Measurements from ENCODE around the gene MCF2L.
"Not testable (repeated sequence)": the region's sequence is repeated elsewhere in the genome, so short reads cannot be mapped to it uniquely, and the experiment has no call there.

MCF2L gene

GRCh38 chr13:113090806-113091205, 121.8 kb downstream of the MCF2L start:
- no peak for DNase-seq (ENCODE audit: low read depth in 3 of 3, low spot score in 1 of 3)

- DNase-seq (ENCODE audit: low read depth in 3 of 3, low spot score in 1 of 3): no peak
These were observed 122.3 kb downstream of the MCF2L start for GRCh38 chr13:113091211-113091771.

- DNase-seq (ENCODE audit: low read depth in 3 of 3, low spot score in 1 of 3): no peak
These were observed 123.1 kb downstream of the MCF2L start for GRCh38 chr13:113091891-113092775.

- no peak for DNase-seq (ENCODE audit: low read depth in 3 of 3, low spot score in 1 of 3)
These were observed 124.0 kb downstream of the MCF2L start for GRCh38 chr13:113092776-113093579.

GRCh38 chr13:113093580-113094409, 124.8 kb downstream of the MCF2L start:
- DNase-seq (ENCODE audit: low read depth in 3 of 3, low spot score in 1 of 3): no peak

GRCh38 chr13:113094410-113094800, 125.4 kb downstream of the MCF2L start:
- DNase-seq (ENCODE audit: low read depth in 3 of 3, low spot score in 1 of 3): no peak

GRCh38 chr13:113095146-113096051, 126.4 kb downstream of the MCF2L start:
- no peak for DNase-seq (ENCODE audit: low read depth in 3 of 3, low spot score in 1 of 3)

GRCh38 chr13:113096052-113096744, 127.2 kb downstream of the MCF2L start:
- no peak for DNase-seq (ENCODE audit: low read depth in 3 of 3, low spot score in 1 of 3)

GRCh38 chr13:113096745-113097305, 127.8 kb downstream of the MCF2L start:
- no peak for DNase-seq (ENCODE audit: low read depth in 3 of 3, low spot score in 1 of 3)

GRCh38 chr13:113097651-113098050, 128.6 kb downstream of the MCF2L start:
- DNase-seq (ENCODE audit: low read depth in 3 of 3, low spot score in 1 of 3): no peak

- no peak for DNase-seq (ENCODE audit: low read depth in 3 of 3, low spot score in 1 of 3)
These were observed 129.2 kb downstream of the MCF2L start for GRCh38 chr13:113098162-113098732.

- no peak for DNase-seq (ENCODE audit: low read depth in 3 of 3, low spot score in 1 of 3)
These were observed 130.1 kb downstream of the MCF2L start for GRCh38 chr13:113099142-113099541.

GRCh38 chr13:113102302-113102701, 133.3 kb downstream of the MCF2L start:
- not testable (repeated sequence) for DNase-seq (ENCODE audit: low read depth in 3 of 3, low spot score in 1 of 3)

- DNase-seq (ENCODE audit: low read depth in 3 of 3, low spot score in 1 of 3): no peak
These were observed 133.7 kb downstream of the MCF2L start for GRCh38 chr13:113102727-113103126.

- DNase-seq (ENCODE audit: low read depth in 3 of 3, low spot score in 1 of 3): no peak
These were observed 134.6 kb downstream of the MCF2L start for GRCh38 chr13:113103646-113104045.

GRCh38 chr13:113105032-113105920, 136.3 kb downstream of the MCF2L start, which contains the start of gene F7:
F7 (plus strand) TSS chr13:113105791; CDS start chr13:113105842, 51 bp downstream.
- DNase-seq (ENCODE audit: low read depth in 3 of 3, low spot score in 1 of 3): no peak

GRCh38 chr13:113105921-113106452, 137.0 kb downstream of the MCF2L start:
- no peak for DNase-seq (ENCODE audit: low read depth in 3 of 3, low spot score in 1 of 3)

Data from stimulated activated CD4-positive, alpha-beta T cell treated with anti-CD3 and anti-CD28 coated beads, TNF-alpha, amount 100 ng/mL, for 1 hour (primary cell).